Measurements from ENCODE around the gene COL1A1.

COL1A1 gene

GRCh38 chr17:50221266-50221863, 19.9 kb upstream of the COL1A1 start:
- no peak for TF ChIP-seq CTCF (IDR thresholded peaks at IDR 0.05; ENCODE audit: control insufficient read depth, extremely low read depth, insufficient read depth)
- H3K4me3 ChIP-seq (ENCODE audit: low read depth, low read length), result no peak overlapping the region
- no peak for DNase-seq (ENCODE audit: low read depth)

DNA sequence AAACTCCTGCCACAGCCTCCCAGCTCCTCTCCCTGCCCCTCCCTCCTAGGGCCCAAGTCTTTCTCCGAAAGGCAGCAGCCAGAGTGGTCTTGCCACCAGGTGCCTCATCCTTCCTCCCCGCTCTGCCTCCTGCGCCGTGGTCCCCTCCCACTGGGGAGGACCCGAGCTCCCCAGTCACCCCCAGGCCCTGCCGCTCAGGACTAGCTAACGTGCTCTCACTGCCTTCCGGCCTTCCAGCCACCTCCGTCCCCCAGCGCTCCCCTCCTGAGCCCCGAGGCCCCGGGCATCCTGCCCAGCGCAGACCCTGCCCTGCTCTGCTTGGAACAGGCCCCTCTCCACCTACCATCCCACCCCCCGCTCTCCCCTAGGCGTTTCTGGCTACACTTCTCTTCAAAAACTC, 19.4 kb upstream of the COL1A1 start:
- no peak overlapping the region for H3K4me3 ChIP-seq (ENCODE audit: low read depth, low read length)
- TF ChIP-seq CTCF (IDR thresholded peaks at IDR 0.05; ENCODE audit: control insufficient read depth, extremely low read depth, insufficient read depth), result no peak
- no peak for DNase-seq (ENCODE audit: low read depth)

- H3K4me3 ChIP-seq (ENCODE audit: low read depth, low read length), result no peak overlapping the region
- no peak for DNase-seq (ENCODE audit: low read depth)
- TF ChIP-seq CTCF (IDR thresholded peaks at IDR 0.05; ENCODE audit: control insufficient read depth, extremely low read depth, insufficient read depth), result no peak
Measured at GRCh38 chr17:50219939-50220465, 18.6 kb upstream of the COL1A1 start.

DNA sequence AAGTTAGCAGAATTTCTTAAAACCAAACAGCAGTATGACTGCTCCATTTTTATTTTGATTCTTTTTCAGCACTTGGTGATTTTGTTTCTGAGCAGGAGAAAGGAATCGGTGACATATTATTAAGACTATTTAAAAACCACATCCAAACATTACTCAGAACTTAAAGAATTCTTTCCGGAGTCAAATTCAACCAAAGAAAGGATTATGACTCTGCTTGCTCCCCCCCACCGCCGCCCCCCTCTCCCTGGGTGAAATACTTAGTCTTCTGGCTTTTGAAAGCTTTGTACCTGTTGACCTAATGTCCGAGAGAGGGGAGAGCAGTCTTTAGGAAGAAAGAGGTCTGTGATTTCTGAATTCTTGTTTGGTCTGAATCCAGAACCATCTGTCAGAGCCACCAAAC, 17.9 kb upstream of the COL1A1 start:
- no peak for TF ChIP-seq CTCF (IDR thresholded peaks at IDR 0.05; ENCODE audit: control insufficient read depth, extremely low read depth, insufficient read depth)
- H3K4me3 ChIP-seq (ENCODE audit: low read depth, low read length), result no peak overlapping the region
- DNase-seq (ENCODE audit: low read depth), result no peak

GRCh38 chr17:50218771-50219315, 17.4 kb upstream of the COL1A1 start:
- TF ChIP-seq CTCF (IDR thresholded peaks at IDR 0.05; ENCODE audit: control insufficient read depth, extremely low read depth, insufficient read depth), result no peak
- no peak for DNase-seq (ENCODE audit: low read depth)
- H3K4me3 ChIP-seq (ENCODE audit: low read depth, low read length), result no peak overlapping the region

DNA sequence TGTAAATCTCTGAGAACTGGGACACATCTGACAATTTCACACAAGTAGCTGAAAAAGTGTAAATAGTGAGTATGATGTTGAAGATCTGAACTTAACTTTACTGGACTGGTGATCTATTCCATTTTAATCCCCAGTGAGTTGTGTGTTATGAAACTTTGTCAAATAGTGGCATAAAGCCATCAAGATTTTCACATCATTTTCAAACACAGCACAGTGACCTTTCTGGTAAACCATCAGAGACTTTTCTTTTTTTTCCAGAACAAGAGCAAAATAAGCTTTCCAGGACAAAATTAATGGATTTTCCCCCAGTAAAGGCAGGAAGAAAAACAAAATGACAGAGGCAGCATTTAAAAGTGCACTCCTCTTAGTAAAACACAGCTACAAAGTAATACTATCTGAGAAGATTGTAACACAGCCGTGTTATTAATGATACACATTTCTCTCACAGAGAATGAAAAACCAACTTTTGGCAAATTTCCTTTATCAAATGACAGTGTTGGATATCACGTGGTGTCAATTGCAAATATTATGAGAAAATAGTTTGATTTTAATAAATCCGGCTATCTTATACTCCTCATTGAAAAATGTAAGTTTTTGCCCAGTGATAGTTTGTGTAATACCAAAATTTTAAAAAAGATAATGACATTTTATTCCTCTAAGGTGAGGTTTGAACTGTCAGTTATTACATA, 16.8 kb upstream of the COL1A1 start:
- DNase-seq (ENCODE audit: low read depth), result no peak
- no peak for TF ChIP-seq CTCF (IDR thresholded peaks at IDR 0.05; ENCODE audit: control insufficient read depth, extremely low read depth, insufficient read depth)
- H3K4me3 ChIP-seq (ENCODE audit: low read depth, low read length), result no peak overlapping the region

Measured in LNCaP clone FGC (cell line).